Suprapubic skin (tissue), 4 donors: ENCODE results near the gene KICS2. TPM values are rescaled to one million over a fixed set of nuclear protein-coding genes. Genes with fewer than 3 reads are reported as not detected.

Experiments used
- DNase-seq, 2 donors: peaks; one replicate each; pipeline ENCODE4 v3.0.0-alpha.2; 2019; ENCODE audit warnings: low spot score in 2 of 2
- H3K27ac ChIP-seq: fragments of 200-600 bp; sonication (generic); one replicate; pipeline ENCODE4 v1.5.1; 2019
- H3K27me3 ChIP-seq: fragments of 200-600 bp; sonication (generic); one replicate; pipeline ENCODE4 v1.5.1; 2019
- H3K36me3 ChIP-seq: fragments of 200-600 bp; sonication (generic); one replicate; pipeline ENCODE4 v1.5.1; 2019
- H3K4me1 ChIP-seq: fragments of 200-600 bp; sonication (generic); one replicate; pipeline ENCODE4 v1.5.1; 2019
- H3K4me3 ChIP-seq: fragments of 200-600 bp; sonication (generic); one replicate; pipeline ENCODE4 v1.5.1; 2019; ENCODE audit warnings: mild to moderate bottlenecking
- H3K9me3 ChIP-seq: fragments of 200-600 bp; sonication (generic); one replicate; pipeline ENCODE4 v1.5.1; 2019
- EP300 ChIP-seq: sonication (generic); formaldehyde crosslinking; IDR thresholded peaks from one replicate; pipeline ENCODE4 v1.6.1; 2017; ENCODE audit warnings: antibody characterized with exemption
- POLR2A ChIP-seq, 2 donors: fragments of 450-650 bp; IDR thresholded peaks; one replicate each; pipeline ENCODE4 v1.6.1; 2017; ENCODE audit warnings: antibody characterized with exemption in 2 of 2, mild to moderate bottlenecking in 2 of 2, moderate library complexity in 2 of 2
- POLR2AphosphoS5 ChIP-seq, 3 donors: sonication (generic); formaldehyde crosslinking; IDR thresholded peaks; one replicate each; pipeline ENCODE4 v1.6.1; 2017; ENCODE audit warnings: antibody characterized with exemption in 3 of 3
- WGBS: methylation state at CpG from one replicate; pipeline ENCODE4 v1.1.5; 2018; 5-methylcytosine and 5-hydroxymethylcytosine counted together
- total RNA-seq, 4 donors: library from RNA; depleted of rRNA; stranded (reverse); fragments of >200 nt; gene quantifications; one replicate each; pipeline ENCODE4 v1.1.0, GENCODE V29; 2016
- TF ChIP-seq, protein P1 (sequence below), 2 donors: fragments of 200-600 bp in 1 of 2; fragments of 450-650 bp in 1 of 2; sonication (generic) in 1 of 2; IDR thresholded peaks; one replicate each; pipeline ENCODE4 v1.5.1; 2016 to 2019; ENCODE audit warnings: antibody characterized with exemption in 2 of 2, mild to moderate bottlenecking in 1 of 2, moderate library complexity in 1 of 2

Gene KICS2
- total RNA-seq, 4 donors from 2014 or later = 14.6 to 43.0 (median 16.7) TPM

DNA sequence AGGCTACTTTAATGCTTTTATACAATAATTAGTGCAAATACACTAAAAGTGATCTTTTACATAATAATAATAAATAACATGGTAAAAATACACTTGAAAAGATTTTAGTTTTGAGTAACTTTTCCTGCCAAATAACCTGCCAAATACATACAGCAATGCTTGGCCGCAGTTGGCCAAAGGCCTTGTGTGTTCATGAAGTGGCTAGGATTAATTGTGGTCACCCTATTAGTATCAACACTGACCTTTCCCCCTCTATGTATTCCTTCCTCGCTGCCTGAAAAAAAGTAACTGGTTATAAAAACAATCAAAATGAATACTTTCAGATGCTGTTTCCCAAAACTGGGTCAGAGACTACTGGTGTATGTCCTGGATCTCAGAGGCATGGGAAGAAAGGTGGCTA is 34.3 kb downstream of the KICS2 start:
- peaks cover 7% of the 10 kb centered on the region for H3K4me1 ChIP-seq
- 92% methylated on average over 2 of the region's 2 CpGs for WGBS
- peaks cover 7% of the 10 kb centered on the region for H3K36me3 ChIP-seq

DNA sequence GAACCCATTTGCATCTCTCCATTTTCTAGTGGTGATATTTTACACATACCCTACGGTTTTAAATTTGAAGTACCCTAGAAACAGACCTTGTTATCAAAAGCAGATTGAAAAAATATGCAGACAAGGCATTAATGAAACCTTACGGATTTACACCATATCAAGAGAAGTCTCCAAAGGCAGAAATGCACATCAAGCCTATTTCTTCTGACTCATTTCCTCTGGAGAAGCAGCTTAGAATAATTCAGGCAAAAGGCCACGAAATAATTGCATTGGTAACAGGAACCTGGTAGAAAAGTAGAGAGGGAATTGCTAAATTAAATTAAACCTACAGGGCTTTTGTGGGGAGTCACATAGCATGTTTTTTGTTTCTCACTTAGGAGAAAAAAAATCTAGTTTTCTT is 34.7 kb downstream of the KICS2 start:
- Histone ChIP-seq H3K9me3 (no peaks in the 10 kb centered on the region), H3K36me3 (peaks cover 3% of the 10 kb centered on the region), H3K27ac (no peak overlapping the region), H3K27me3 (no peaks in the 10 kb centered on the region), H3K4me1 (peaks cover 7% of the 10 kb centered on the region), H3K4me3 (no peak overlapping the region)
- no peak for DNase-seq
- WGBS = 56% methylated on average over 3 of the region's 3 CpGs
- TF ChIP-seq EP300 = no peak
- TF ChIP-seq POLR2A (IDR thresholded peaks at IDR 0.05) = no peak
- TF ChIP-seq, protein P1, sequence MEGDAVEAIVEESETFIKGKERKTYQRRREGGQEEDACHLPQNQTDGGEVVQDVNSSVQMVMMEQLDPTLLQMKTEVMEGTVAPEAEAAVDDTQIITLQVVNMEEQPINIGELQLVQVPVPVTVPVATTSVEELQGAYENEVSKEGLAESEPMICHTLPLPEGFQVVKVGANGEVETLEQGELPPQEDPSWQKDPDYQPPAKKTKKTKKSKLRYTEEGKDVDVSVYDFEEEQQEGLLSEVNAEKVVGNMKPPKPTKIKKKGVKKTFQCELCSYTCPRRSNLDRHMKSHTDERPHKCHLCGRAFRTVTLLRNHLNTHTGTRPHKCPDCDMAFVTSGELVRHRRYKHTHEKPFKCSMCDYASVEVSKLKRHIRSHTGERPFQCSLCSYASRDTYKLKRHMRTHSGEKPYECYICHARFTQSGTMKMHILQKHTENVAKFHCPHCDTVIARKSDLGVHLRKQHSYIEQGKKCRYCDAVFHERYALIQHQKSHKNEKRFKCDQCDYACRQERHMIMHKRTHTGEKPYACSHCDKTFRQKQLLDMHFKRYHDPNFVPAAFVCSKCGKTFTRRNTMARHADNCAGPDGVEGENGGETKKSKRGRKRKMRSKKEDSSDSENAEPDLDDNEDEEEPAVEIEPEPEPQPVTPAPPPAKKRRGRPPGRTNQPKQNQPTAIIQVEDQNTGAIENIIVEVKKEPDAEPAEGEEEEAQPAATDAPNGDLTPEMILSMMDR (IDR thresholded peaks at IDR 0.05) = no peak
- TF ChIP-seq POLR2AphosphoS5 (IDR thresholded peaks at IDR 0.05) = no peak

More for the DNA sequence above, 34.3 kb downstream of the KICS2 start:
- H3K4me3 ChIP-seq = no peak overlapping the region
- TF ChIP-seq, protein P1 (IDR thresholded peaks at IDR 0.05) = no peak
- TF ChIP-seq EP300 (no peak), POLR2AphosphoS5 (IDR thresholded peaks at IDR 0.05) (no peak), POLR2A (IDR thresholded peaks at IDR 0.05) (no peak)
- DNase-seq = no peak
- H3K27me3 ChIP-seq = no peaks in the 10 kb centered on the region
- H3K27ac ChIP-seq = no peak overlapping the region
- H3K9me3 ChIP-seq = no peaks in the 10 kb centered on the region

DNA sequence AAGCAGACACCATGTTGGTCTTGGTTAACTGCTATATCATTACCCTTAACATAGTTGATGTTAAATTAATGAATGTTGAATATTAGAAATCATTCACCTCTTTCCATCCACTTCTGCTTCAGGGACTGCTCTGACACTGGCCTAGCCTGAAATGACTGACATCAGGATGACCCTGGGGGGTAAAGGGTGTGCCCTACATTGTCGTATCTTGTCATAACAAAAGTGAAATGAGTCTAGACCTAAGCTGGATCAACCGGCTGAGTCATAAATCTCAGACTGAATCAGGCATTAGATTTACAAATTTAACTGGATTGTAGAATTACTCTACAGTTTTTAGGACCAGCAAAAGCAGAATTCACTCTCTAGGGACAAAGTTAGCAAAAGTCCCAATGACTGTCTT is 35.3 kb downstream of the KICS2 start:
- no peak overlapping the region for H3K27ac ChIP-seq
- 41% methylated on average over 2 of the region's 2 CpGs for WGBS
- no peaks in the 10 kb centered on the region for H3K9me3 ChIP-seq
- peaks cover 12% of the 10 kb centered on the region for H3K4me1 ChIP-seq
- no peak for DNase-seq
- no peaks in the 10 kb centered on the region for H3K27me3 ChIP-seq
- H3K36me3 ChIP-seq = no peaks in the 10 kb centered on the region
- TF ChIP-seq EP300 (no peak), POLR2AphosphoS5 (IDR thresholded peaks at IDR 0.05) (no peak), POLR2A (IDR thresholded peaks at IDR 0.05) (no peak)
- TF ChIP-seq, protein P1 (IDR thresholded peaks at IDR 0.05) = no peak
- H3K4me3 ChIP-seq = no peak overlapping the region

DNA sequence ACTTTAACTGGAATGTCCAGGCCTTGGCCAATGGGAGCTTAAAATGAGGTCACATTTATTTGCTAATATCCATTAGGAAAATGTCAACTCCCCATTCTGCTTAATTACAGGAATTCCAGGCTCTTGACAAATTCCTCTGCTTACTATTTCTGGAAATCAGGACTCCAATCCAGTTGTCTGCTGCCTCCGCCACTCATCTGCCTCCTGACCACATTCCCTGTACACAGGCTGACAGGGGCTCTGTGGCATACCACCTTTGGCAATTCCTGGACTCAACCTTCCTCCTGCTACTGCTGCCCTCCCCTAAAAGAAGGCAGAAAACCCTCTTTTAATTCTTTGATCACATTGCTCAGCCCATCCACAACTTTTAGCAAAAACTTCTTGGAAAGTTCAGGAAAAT is 37.9 kb downstream of the KICS2 start:
- H3K4me3 ChIP-seq = no peak overlapping the region
- TF ChIP-seq EP300 (no peak), POLR2A (IDR thresholded peaks at IDR 0.05) (no peak), POLR2AphosphoS5 (IDR thresholded peaks at IDR 0.05) (no peak)
- TF ChIP-seq, protein P1 (IDR thresholded peaks at IDR 0.05) = no peak
- no peak overlapping the region for H3K27ac ChIP-seq
- peaks cover 25% of the 10 kb centered on the region for H3K4me1 ChIP-seq
- WGBS = 85% methylated on average over 1 of the region's 1 CpG
- no peaks in the 10 kb centered on the region for H3K27me3 ChIP-seq
- no peaks in the 10 kb centered on the region for H3K36me3 ChIP-seq
- DNase-seq = no peak
- H3K9me3 ChIP-seq = no peaks in the 10 kb centered on the region

DNA sequence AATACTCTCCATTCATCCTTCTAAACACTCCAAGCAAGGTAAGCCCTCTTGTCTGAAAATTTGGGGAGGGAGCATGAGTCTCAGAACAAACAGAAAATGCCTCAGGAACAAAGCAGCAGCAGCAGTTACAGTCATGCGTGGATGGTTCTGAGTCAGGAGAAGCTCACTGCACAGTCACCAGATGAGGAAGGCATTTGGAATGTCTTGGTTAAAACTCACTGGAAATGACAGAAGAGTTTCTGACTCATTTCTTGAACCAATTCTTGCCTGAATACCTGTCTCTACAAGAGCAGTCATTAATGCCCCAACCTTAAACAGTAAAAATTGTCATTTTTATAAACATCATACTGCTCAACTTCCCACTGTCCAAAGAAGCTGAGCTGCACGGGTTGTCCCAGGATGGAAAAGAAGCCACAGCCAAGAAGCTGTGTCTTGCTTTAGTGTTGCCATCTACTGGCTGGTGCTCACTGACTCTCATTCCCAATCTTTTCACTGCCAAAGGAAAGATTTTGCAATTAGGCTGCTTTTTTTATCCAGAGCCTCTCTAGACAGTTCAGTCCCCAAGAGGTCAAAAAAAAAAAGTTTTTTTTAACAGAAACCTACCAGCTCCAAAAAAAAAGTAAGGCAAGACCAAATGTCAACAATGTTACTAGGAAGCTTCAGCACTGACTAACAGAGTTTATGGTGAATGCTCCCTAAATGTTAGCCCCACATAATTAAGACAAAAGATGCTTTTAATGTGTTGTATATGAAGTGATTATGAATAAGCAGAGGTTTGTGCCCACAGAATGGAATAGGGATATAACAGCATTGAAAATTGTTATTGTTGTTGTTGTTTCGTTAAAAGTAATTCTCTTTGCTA is 40.4 kb downstream of the KICS2 start:
- no peaks in the 10 kb centered on the region for H3K27me3 ChIP-seq
- 35% methylated on average over 3 of the region's 3 CpGs for WGBS
- H3K9me3 ChIP-seq = no peaks in the 10 kb centered on the region
- peak overlapping the region; percentile 75 for H3K27ac ChIP-seq
- peaks cover 18% of the 10 kb centered on the region for H3K4me1 ChIP-seq
- no peak for DNase-seq
- TF ChIP-seq, protein P1 (IDR thresholded peaks at IDR 0.05) = peak; percentile 35 to 51
- no peak for TF ChIP-seq POLR2A (IDR thresholded peaks at IDR 0.05)
- TF ChIP-seq POLR2AphosphoS5 (IDR thresholded peaks at IDR 0.05) = peak in 2 of 3 donors; percentile 25 to 26
- no peak overlapping the region for H3K4me3 ChIP-seq
- H3K36me3 ChIP-seq = no peaks in the 10 kb centered on the region
